Spleen (tissue), 7 donors: ENCODE results near the gene SLIT3.

ENCODE experiments used
- POLR2A ChIP-seq, 3 donors: fragments of 450-650 bp; IDR thresholded peaks; one replicate each; pipeline ENCODE4 v1.5.1; 2017; ENCODE audit warnings: antibody characterized with exemption in 3 of 3, mild to moderate bottlenecking in 1 of 3
- POLR2AphosphoS5 ChIP-seq, 3 donors: sonication (generic); formaldehyde crosslinking; IDR thresholded peaks; one replicate each; pipeline ENCODE4 v1.5.1; 2017; ENCODE audit warnings: antibody characterized with exemption in 3 of 3
- TF ChIP-seq, protein P1 (sequence below), 11 experiments: fragments of 200-600 bp in 7 of 11; fragments of 450-650 bp in 4 of 11; sonication (generic) in 4 of 11; IDR thresholded peaks in 8 of 11; conservative IDR thresholded peaks in 3 of 11; 1 replicate in 7 of 11; 2 replicates in 4 of 11; pipeline versions ENCODE4 v1.4.0 to v1.8.0; 2016 to 2021; ENCODE audit warnings: antibody characterized with exemption in 11 of 11, inconsistent platforms in 4 of 11, mild to moderate bottlenecking in 1 of 11
- donor health status: DM: no; HTN: no; CAD: no; lungs with moderate emphysema.
- donor health status: DM: no; HTN: no; CAD: no.
- donor health status: DM: no; HTN: no; CAD: no.

- TF ChIP-seq, protein P1, sequence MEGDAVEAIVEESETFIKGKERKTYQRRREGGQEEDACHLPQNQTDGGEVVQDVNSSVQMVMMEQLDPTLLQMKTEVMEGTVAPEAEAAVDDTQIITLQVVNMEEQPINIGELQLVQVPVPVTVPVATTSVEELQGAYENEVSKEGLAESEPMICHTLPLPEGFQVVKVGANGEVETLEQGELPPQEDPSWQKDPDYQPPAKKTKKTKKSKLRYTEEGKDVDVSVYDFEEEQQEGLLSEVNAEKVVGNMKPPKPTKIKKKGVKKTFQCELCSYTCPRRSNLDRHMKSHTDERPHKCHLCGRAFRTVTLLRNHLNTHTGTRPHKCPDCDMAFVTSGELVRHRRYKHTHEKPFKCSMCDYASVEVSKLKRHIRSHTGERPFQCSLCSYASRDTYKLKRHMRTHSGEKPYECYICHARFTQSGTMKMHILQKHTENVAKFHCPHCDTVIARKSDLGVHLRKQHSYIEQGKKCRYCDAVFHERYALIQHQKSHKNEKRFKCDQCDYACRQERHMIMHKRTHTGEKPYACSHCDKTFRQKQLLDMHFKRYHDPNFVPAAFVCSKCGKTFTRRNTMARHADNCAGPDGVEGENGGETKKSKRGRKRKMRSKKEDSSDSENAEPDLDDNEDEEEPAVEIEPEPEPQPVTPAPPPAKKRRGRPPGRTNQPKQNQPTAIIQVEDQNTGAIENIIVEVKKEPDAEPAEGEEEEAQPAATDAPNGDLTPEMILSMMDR (IDR thresholded peaks at IDR 0.05 in 8 of 11, conservative IDR thresholded peaks at IDR 0.05 in 3 of 11), result no peak
- TF ChIP-seq POLR2AphosphoS5 (IDR thresholded peaks at IDR 0.05), result no peak
- no peak for TF ChIP-seq POLR2A (IDR thresholded peaks at IDR 0.05)
Measured at GRCh38 chr5:169050636-169051035, 250.3 kb downstream of the SLIT3 start.
